K562 (cell line): ENCODE data around the gene MRPL58. TPM values are rescaled to one million over a fixed set of nuclear protein-coding genes. Genes with fewer than 3 reads are reported as not detected.

ENCODE experiments used
- ATAC-seq: fragments of 200-7000 bp; cut with Tn5 transposase; 3 replicates; pipeline ENCODE4 v1.9.1; 2020; ENCODE audit warnings: moderate library complexity
- BruUV-seq: library from RNA; stranded (reverse); fragments of 400-500 nt; replicated peaks from 2 replicates; lab custom pipeline; 2021; lab: Mats Ljungman, UMichigan
- CTCF ChIA-PET: fragments of 300-600 bp; formaldehyde crosslinking; extraction: SDS; loops from one replicate; lab custom pipeline; 2021; ENCODE audit warnings: low intra/inter-chr PET ratio; lab: Yijun Ruan, JAX
- POLR2A ChIA-PET: fragments of 300-600, 350-650 bp; sonication (Branson Sonifier 250); formaldehyde crosslinking; extraction: SDS; loops from one replicate; lab custom pipeline; 2021; ENCODE audit warnings: antibody characterized with exemption, inconsistent platforms; lab: Yijun Ruan, JAX
- DNase-seq, 4 experiments: peaks; one replicate each; pipeline versions ENCODE4 v3.0.0 to v3.0.0-alpha.2; 2011 to 2018; ENCODE audit warnings: low spot score in 3 of 4, mixed read lengths in 3 of 4; ENCODE audit errors: extremely low read depth in 1 of 4
- FAIRE-seq: peaks from 2 replicates; lab custom pipeline; 2011; peaks lifted over from hg19 to GRCh38; lab: Jason Lieb, UNC
- H2AFZ ChIP-seq: 2 replicates; pipeline ENCODE4 v1.6.0; 2011; ENCODE audit warnings: low read depth, low read length, control low read depth, inconsistent platforms
- H3K27ac ChIP-seq: fragments of 200-600 bp; 3 replicates; pipeline ENCODE4 v1.8.0; 2011; ENCODE audit warnings: low read depth, mild to moderate bottlenecking, control low read depth, inconsistent platforms, low read length, moderate library complexity, mixed read lengths; ENCODE audit errors: extremely low read depth
- H3K27me3 ChIP-seq, 2 experiments: fragments of 300-600 bp in 1 of 2; 2 replicates in 1 of 2; 3 replicates in 1 of 2; pipeline versions ENCODE4 v1.6.0 to v1.8.0; 2011; ENCODE audit warnings: inconsistent platforms in 2 of 2, low read length in 2 of 2, mild to moderate bottlenecking in 1 of 2, mixed read lengths in 1 of 2, moderate library complexity in 1 of 2; ENCODE audit not compliant: control insufficient read depth in 2 of 2, insufficient read depth in 2 of 2
- H3K36me3 ChIP-seq: fragments of 300-600 bp; 3 replicates; pipeline ENCODE4 v1.8.0; 2011; ENCODE audit warnings: mild to moderate bottlenecking, low read length, inconsistent platforms; ENCODE audit not compliant: control insufficient read depth, insufficient read depth
- H3K4me1 ChIP-seq, 2 experiments: fragments of 200-600 bp in 1 of 2; replicated peaks in 1 of 2; 2 replicates in 1 of 2; 3 replicates in 1 of 2; pipeline versions ENCODE4 v1.5.1 to v1.8.0; 2011; ENCODE audit warnings: inconsistent platforms in 2 of 2, low read length in 2 of 2, mild to moderate bottlenecking in 1 of 2, mixed read lengths in 1 of 2, moderate library complexity in 1 of 2; ENCODE audit not compliant: control insufficient read depth in 2 of 2, insufficient read depth in 2 of 2
- H3K4me2 ChIP-seq: 2 replicates; pipeline ENCODE4 v1.6.1; 2011; ENCODE audit warnings: low read length, control low read depth, inconsistent platforms, mixed read lengths; ENCODE audit not compliant: insufficient read depth
- H3K4me3 ChIP-seq: fragments of 200-600 bp; sonication (generic), shearing (Covaris generic); 2 replicates; pipeline ENCODE4 v1.5.1; 2016; ENCODE audit warnings: control low read depth, inconsistent platforms
- H3K79me2 ChIP-seq: fragments of 200-600 bp; 3 replicates; pipeline ENCODE4 v1.8.0; 2011; ENCODE audit warnings: low read length, inconsistent platforms; ENCODE audit not compliant: control insufficient read depth, insufficient read depth
- H3K9ac ChIP-seq, 2 experiments: 2 replicates each; pipeline versions ENCODE4 v1.6.0 to v1.6.1; 2011; ENCODE audit warnings: low read depth in 2 of 2, low read length in 2 of 2, control low read depth in 1 of 2, inconsistent platforms in 1 of 2, mild to moderate bottlenecking in 1 of 2, mixed read lengths in 1 of 2; ENCODE audit not compliant: insufficient read depth in 1 of 2
- H3K9me1 ChIP-seq: one replicate; pipeline ENCODE4 v1.6.0; 2011; ENCODE audit warnings: inconsistent platforms, mild to moderate bottlenecking, low read length, moderate library complexity; ENCODE audit not compliant: control insufficient read depth, insufficient read depth
- H3K9me3 ChIP-seq: replicated peaks from 2 replicates; pipeline ENCODE4 v1.5.1; 2011; ENCODE audit warnings: low read depth, low read length, inconsistent platforms; ENCODE audit not compliant: control insufficient read depth, insufficient read depth
- H4K20me1 ChIP-seq: replicated peaks from 2 replicates; pipeline ENCODE4 v1.6.1; 2011; ENCODE audit warnings: low read length, inconsistent platforms, mixed read lengths; ENCODE audit not compliant: control insufficient read depth, insufficient read depth
- EGR1 ChIP-seq: fragments of 450-650 bp; conservative IDR thresholded peaks from 2 replicates; pipeline ENCODE4 v1.6.1; 2017; ENCODE audit warnings: mild to moderate bottlenecking
- FIP1L1 ChIP-seq: fragments of 200-400 bp; formaldehyde crosslinking; IDR thresholded peaks from 2 replicates; pipeline ENCODE4 v1.6.1; 2018; ENCODE audit warnings: mild to moderate bottlenecking, low read depth, low read length; ENCODE audit not compliant: poor library complexity, severe bottlenecking
- MBD2 ChIP-seq: sonication (generic); IDR thresholded peaks from 2 replicates; pipeline ENCODE4 v1.6.1; 2016; ENCODE audit warnings: low read depth, borderline replicate concordance
- SAFB ChIP-seq: fragments of 200-400 bp; formaldehyde crosslinking; IDR thresholded peaks from 2 replicates; pipeline ENCODE4 v1.6.1; 2017; ENCODE audit warnings: low read depth, low read length, borderline replicate concordance
- TAF15 ChIP-seq: fragments of 200-400 bp; formaldehyde crosslinking; IDR thresholded peaks from 2 replicates; pipeline ENCODE4 v1.6.1; 2017; ENCODE audit warnings: mild to moderate bottlenecking, low read depth, low read length, moderate library complexity
- ZBED1 ChIP-seq: IDR thresholded peaks from 2 replicates; pipeline ENCODE4 v1.6.1; 2014
- ZBTB17 ChIP-seq: fragments of 450-650 bp; formaldehyde crosslinking; IDR thresholded peaks from 2 replicates; pipeline ENCODE4 v1.4.0; 2020; ENCODE audit warnings: mild to moderate bottlenecking
- WGBS: fragments of 100-300 bp; shearing (Covaris generic); methylation state at CpG from one replicate; pipeline ENCODE4 v1.1.6; 2016; ENCODE audit warnings: low coverage, mixed read lengths; ENCODE audit not compliant: insufficient coverage; ENCODE audit errors: missing lambda C conversion rate; 5-methylcytosine and 5-hydroxymethylcytosine counted together
- in situ Hi-C: fragments of 300-500 bp; cut with MboI; formaldehyde crosslinking; loops from 4 replicates; pipeline ENCODE4 v1.15.0; 2018; ENCODE audit warnings: inconsistent platforms, mixed read lengths
- intact Hi-C: fragments of 100-400 bp; cut with micrococcal nuclease; formaldehyde crosslinking; loops from 2 replicates; pipeline ENCODE4 v1.14.2; 2022
- polyA plus RNA-seq, 8 experiments: library from polyadenylated mRNA; depleted of rRNA in 4 of 8; stranded (reverse) in 5 of 8; unstranded in 3 of 8; fragments of >200 nt; fragmentation: Nextera tagmentation in 2 of 8; fragmentation: Illumina TruSeq in 1 of 8; extraction: Ambion mirVana in 2 of 8; extraction: Trizol in 1 of 8; gene quantifications; 2 replicates each; pipeline versions ENCODE4 v1.2.1 to v1.2.3, GENCODE V29; 2011 to 2014; ENCODE audit warnings: inconsistent platforms in 1 of 8, missing spikeins in 1 of 8
- total RNA-seq, 7 experiments: library from RNA; depleted of rRNA in 6 of 7; stranded (reverse); fragments of >200 nt in 6 of 7; fragmentation: Illumina TruSeq in 2 of 7; extraction: Trizol in 2 of 7; gene quantifications; 2 replicates each; pipeline versions ENCODE4 v1.2.1 to v1.2.3, GENCODE V29; 2011 to 2021; ENCODE audit warnings: low replicate concordance in 1 of 7
- TF ChIP-seq, protein P1 (sequence below), 2 experiments: IDR thresholded peaks in 1 of 2; conservative IDR thresholded peaks in 1 of 2; 2 replicates each; pipeline ENCODE4 v1.6.1; 2016; ENCODE audit warnings: low read depth in 2 of 2, mild to moderate bottlenecking in 1 of 2, missing compliant biosample characterization in 1 of 2, missing genetic modification characterization in 1 of 2, moderate library complexity in 1 of 2
- TF ChIP-seq, protein P2 (sequence below): fragments of 450-650 bp; formaldehyde crosslinking; conservative IDR thresholded peaks from 2 replicates; pipeline ENCODE4 v1.4.0; 2022; ENCODE audit warnings: mild to moderate bottlenecking, missing genetic modification characterization
- TF ChIP-seq, protein P3 (sequence below): fragments of 250-450 bp; sonication (Bioruptor Pico); IDR thresholded peaks from 2 replicates; pipeline ENCODE4 v1.5.0; 2021; ENCODE audit warnings: mild to moderate bottlenecking, borderline replicate concordance
- TF ChIP-seq, protein P4 (sequence below): fragments of 250-450 bp; sonication (Bioruptor Pico); IDR thresholded peaks from 2 replicates; pipeline ENCODE4 v1.8.0; 2022; ENCODE audit warnings: inconsistent platforms, mild to moderate bottlenecking, moderate library complexity, borderline replicate concordance
- TF ChIP-seq, protein P5 (sequence below): fragments of 450-650 bp; IDR thresholded peaks from one replicate; pipeline ENCODE4 v1.6.1; 2018; ENCODE audit warnings: mild to moderate bottlenecking, moderate library complexity; ENCODE audit not compliant: partially characterized antibody

Gene MRPL58
- total and polyA plus RNA-seq, 9 of the 15 experiments (the other 6 are each of a cell fraction or from before 2014, with no cell fraction given), result 30.8 to 107 (median 72.4) TPM

DNA sequence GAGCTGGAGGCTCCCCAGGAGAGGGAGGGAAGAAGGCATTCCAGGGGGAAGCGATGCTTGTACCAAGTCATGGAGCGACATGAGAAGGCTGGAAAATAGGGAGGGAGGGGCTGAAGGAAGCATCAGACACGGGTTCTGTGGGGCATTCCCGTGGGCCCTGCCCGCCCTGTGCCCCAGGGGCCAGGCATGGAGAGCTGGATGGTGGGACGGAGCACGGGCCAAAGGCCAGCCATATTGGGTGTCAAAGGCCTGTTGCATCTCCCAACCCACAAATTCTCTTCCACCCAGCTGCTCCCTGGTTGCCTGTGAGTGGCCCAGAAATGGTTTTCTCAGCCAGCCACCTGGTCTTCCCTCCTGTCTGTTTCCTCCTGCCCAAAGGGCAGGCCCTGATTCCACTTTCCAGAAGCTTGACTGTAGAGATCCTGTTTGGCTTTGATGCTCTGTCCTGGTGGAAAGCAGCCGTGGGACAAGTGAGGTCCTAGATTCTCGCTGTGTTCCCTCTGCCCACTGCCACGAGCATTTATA lies 21.8 kb upstream of the MRPL58 start:
- intact Hi-C loops (no loop called here), in situ Hi-C loops (no loop called here)
- CTCF ChIA-PET, result no interaction called here
- Histone ChIP-seq H3K27me3 (no peaks in the 10 kb centered on the region), H3K4me2 (no peak overlapping the region), H3K4me3 (no peak overlapping the region), H3K9me3 (no peaks in the 10 kb centered on the region), H3K9me1 (no peaks in the 10 kb centered on the region), H3K27ac (no peak overlapping the region), H2AFZ (no peak overlapping the region), H3K9ac (peak overlapping the region in 1 of 2 experiments; percentile 68; a peak in 1 of 4 replicates), H4K20me1 (peaks cover 7% of the 10 kb centered on the region; the same call in 1 of the 2 replicates), H3K79me2 (peaks cover 10% of the 10 kb centered on the region; the same call in 2 of the 3 replicates), H3K4me1 (peaks cover 12 to 32% of the 10 kb centered on the region in 2 experiments; a peak in 4 of 5 replicates), H3K36me3 (no peaks in the 10 kb centered on the region)
- POLR2A ChIA-PET, result interaction anchor here (1.0 to 6.4 kb wide), 5 partner anchors 11 to 22 kb away, joined by 4 to 56 read pairs (median 5); partner anchors contain the start of gene MRPL58
- BruUV-seq, result no TSS peak
- DNase-seq (no peak), ATAC-seq (no peak), FAIRE-seq (no peak)
- WGBS, result 79% methylated on average over 10 of the region's 10 CpGs
- TF ChIP-seq ZBTB17 (no peak), TAF15 (no peak), SAFB (no peak), MBD2 (no peak), EGR1 (no peak), ZBED1 (no peak), FIP1L1 (no peak)
- TF ChIP-seq, protein P1, sequence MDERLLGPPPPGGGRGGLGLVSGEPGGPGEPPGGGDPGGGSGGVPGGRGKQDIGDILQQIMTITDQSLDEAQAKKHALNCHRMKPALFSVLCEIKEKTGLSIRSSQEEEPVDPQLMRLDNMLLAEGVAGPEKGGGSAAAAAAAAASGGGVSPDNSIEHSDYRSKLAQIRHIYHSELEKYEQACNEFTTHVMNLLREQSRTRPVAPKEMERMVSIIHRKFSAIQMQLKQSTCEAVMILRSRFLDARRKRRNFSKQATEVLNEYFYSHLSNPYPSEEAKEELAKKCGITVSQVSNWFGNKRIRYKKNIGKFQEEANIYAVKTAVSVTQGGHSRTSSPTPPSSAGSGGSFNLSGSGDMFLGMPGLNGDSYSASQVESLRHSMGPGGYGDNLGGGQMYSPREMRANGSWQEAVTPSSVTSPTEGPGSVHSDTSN (CRISPR knock-in tag; IDR thresholded peaks at IDR 0.05; ENCODE audit: low read depth), result no peak
- TF ChIP-seq, protein P1 (tag; conservative IDR thresholded peaks at IDR 0.05; ENCODE audit: low read depth), result no peak
- TF ChIP-seq, protein P2, sequence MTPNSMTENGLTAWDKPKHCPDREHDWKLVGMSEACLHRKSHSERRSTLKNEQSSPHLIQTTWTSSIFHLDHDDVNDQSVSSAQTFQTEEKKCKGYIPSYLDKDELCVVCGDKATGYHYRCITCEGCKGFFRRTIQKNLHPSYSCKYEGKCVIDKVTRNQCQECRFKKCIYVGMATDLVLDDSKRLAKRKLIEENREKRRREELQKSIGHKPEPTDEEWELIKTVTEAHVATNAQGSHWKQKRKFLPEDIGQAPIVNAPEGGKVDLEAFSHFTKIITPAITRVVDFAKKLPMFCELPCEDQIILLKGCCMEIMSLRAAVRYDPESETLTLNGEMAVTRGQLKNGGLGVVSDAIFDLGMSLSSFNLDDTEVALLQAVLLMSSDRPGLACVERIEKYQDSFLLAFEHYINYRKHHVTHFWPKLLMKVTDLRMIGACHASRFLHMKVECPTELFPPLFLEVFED (CRISPR knock-in tag), result no peak
- TF ChIP-seq, protein P3, sequence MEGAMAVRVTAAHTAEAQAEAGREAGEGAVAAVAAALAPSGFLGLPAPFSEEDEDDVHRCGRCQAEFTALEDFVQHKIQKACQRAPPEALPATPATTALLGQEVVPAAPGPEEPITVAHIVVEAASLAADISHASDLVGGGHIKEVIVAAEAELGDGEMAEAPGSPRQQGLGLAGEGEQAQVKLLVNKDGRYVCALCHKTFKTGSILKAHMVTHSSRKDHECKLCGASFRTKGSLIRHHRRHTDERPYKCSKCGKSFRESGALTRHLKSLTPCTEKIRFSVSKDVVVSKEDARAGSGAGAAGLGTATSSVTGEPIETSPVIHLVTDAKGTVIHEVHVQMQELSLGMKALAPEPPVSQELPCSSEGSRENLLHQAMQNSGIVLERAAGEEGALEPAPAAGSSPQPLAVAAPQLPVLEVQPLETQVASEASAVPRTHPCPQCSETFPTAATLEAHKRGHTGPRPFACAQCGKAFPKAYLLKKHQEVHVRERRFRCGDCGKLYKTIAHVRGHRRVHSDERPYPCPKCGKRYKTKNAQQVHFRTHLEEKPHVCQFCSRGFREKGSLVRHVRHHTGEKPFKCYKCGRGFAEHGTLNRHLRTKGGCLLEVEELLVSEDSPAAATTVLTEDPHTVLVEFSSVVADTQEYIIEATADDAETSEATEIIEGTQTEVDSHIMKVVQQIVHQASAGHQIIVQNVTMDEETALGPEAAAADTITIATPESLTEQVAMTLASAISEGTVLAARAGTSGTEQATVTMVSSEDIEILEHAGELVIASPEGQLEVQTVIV (CRISPR knock-in tag), result no peak
- TF ChIP-seq, protein P4, sequence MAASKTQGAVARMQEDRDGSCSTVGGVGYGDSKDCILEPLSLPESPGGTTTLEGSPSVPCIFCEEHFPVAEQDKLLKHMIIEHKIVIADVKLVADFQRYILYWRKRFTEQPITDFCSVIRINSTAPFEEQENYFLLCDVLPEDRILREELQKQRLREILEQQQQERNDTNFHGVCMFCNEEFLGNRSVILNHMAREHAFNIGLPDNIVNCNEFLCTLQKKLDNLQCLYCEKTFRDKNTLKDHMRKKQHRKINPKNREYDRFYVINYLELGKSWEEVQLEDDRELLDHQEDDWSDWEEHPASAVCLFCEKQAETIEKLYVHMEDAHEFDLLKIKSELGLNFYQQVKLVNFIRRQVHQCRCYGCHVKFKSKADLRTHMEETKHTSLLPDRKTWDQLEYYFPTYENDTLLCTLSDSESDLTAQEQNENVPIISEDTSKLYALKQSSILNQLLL (CRISPR knock-in tag), result no peak
- TF ChIP-seq, protein P5, sequence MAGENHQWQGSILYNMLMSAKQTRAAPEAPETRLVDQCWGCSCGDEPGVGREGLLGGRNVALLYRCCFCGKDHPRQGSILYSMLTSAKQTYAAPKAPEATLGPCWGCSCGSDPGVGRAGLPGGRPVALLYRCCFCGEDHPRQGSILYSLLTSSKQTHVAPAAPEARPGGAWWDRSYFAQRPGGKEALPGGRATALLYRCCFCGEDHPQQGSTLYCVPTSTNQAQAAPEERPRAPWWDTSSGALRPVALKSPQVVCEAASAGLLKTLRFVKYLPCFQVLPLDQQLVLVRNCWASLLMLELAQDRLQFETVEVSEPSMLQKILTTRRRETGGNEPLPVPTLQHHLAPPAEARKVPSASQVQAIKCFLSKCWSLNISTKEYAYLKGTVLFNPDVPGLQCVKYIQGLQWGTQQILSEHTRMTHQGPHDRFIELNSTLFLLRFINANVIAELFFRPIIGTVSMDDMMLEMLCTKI, result no peak
